Fibroblast of lung (primary cell): Measurements from ENCODE around the gene SIPA1L3. TPM values are rescaled to one million over a fixed set of nuclear protein-coding genes. Genes with fewer than 3 reads are reported as not detected.

Experiments
- DNase-seq, 2 donors: peaks; one replicate each; pipeline versions ENCODE4 v3.0.0 to v3.0.0-alpha.2; 2010; ENCODE audit warnings: low read depth in 2 of 2
- H2AFZ ChIP-seq: 2 replicates; pipeline ENCODE4 v1.5.1; 2012; ENCODE audit warnings: low read length, control low read depth, inconsistent platforms
- H3K27ac ChIP-seq: 2 replicates; pipeline ENCODE4 v1.5.1; 2011; ENCODE audit warnings: low read length, control low read depth; ENCODE audit not compliant: insufficient read depth
- H3K27me3 ChIP-seq: 2 replicates; pipeline ENCODE4 v1.5.1; 2011; ENCODE audit warnings: mild to moderate bottlenecking, low read length; ENCODE audit not compliant: control insufficient read depth, insufficient read depth
- H3K36me3 ChIP-seq: 2 replicates; pipeline ENCODE4 v1.5.1; 2011; ENCODE audit warnings: low read length; ENCODE audit not compliant: control insufficient read depth, insufficient read depth
- H3K4me1 ChIP-seq: 2 replicates; pipeline ENCODE4 v1.5.1; 2011; ENCODE audit warnings: low read length; ENCODE audit not compliant: control insufficient read depth, insufficient read depth; ENCODE audit errors: extremely low read depth
- H3K4me2 ChIP-seq: 2 replicates; pipeline ENCODE4 v1.5.1; 2011; ENCODE audit warnings: low read length, control low read depth; ENCODE audit not compliant: insufficient read depth; ENCODE audit errors: extremely low read depth
- H3K4me3 ChIP-seq, 4 experiments: fragments of 200-600 bp in 1 of 4; sonication (generic) in 1 of 4; replicated peaks in 1 of 4; 2 replicates each; pipeline ENCODE4 v1.5.1; 2011 to 2016; ENCODE audit warnings: low read length in 4 of 4, low read depth in 3 of 4, mild to moderate bottlenecking in 3 of 4, control low read depth in 2 of 4, inconsistent platforms in 1 of 4, mixed read lengths in 1 of 4; ENCODE audit not compliant: insufficient read depth in 1 of 4; ENCODE audit errors: control extremely low read depth in 1 of 4
- H3K79me2 ChIP-seq: 2 replicates; pipeline ENCODE4 v1.5.1; 2012; ENCODE audit warnings: mild to moderate bottlenecking, low read length, inconsistent platforms; ENCODE audit not compliant: control insufficient read depth, insufficient read depth
- H3K9ac ChIP-seq: 2 replicates; pipeline ENCODE4 v1.5.1; 2011; ENCODE audit warnings: mild to moderate bottlenecking, low read length, control low read depth; ENCODE audit not compliant: insufficient read depth
- H3K9me3 ChIP-seq: 2 replicates; pipeline ENCODE4 v1.5.1; 2012; ENCODE audit warnings: low read depth, low read length; ENCODE audit not compliant: control insufficient read depth, insufficient read depth
- H4K20me1 ChIP-seq: 2 replicates; pipeline ENCODE4 v1.5.1; 2011; ENCODE audit warnings: low read length; ENCODE audit not compliant: control insufficient read depth, insufficient read depth; ENCODE audit errors: extremely low read depth
- CTCF ChIP-seq, 2 donors: IDR thresholded peaks in 1 of 2; conservative IDR thresholded peaks in 1 of 2; 1 replicate in 1 of 2; 2 replicates in 1 of 2; pipeline ENCODE4 v1.5.1; 2011 to 2012; ENCODE audit warnings: low read length in 2 of 2, control low read depth in 1 of 2, inconsistent platforms in 1 of 2, low read depth in 1 of 2, mild to moderate bottlenecking in 1 of 2
- EZH2 ChIP-seq: IDR thresholded peaks from 2 replicates; pipeline ENCODE4 v1.5.1; 2012; ENCODE audit warnings: low read length, control low read depth, mild to moderate bottlenecking; ENCODE audit errors: missing control alignments
- polyA plus RNA-seq, 2 donors: library from polyadenylated mRNA; depleted of rRNA in 1 of 2; stranded (reverse) in 1 of 2; unstranded in 1 of 2; fragments of >200 nt; gene quantifications; 2 replicates each; pipeline ENCODE4 v1.2.1, GENCODE V29; 2011 to 2012; ENCODE audit warnings: missing spikeins in 1 of 2
- total RNA-seq: library from RNA; depleted of rRNA; stranded (reverse); fragments of >200 nt; gene quantifications from 2 replicates; pipeline ENCODE4 v1.2.1, GENCODE V29; 2014

The SIPA1L3 gene
- total and polyA plus RNA-seq, 2 donors (not counting 1 experiment from before 2014, with no cell fraction given) = 3.7 to 10.1 TPM

DNA sequence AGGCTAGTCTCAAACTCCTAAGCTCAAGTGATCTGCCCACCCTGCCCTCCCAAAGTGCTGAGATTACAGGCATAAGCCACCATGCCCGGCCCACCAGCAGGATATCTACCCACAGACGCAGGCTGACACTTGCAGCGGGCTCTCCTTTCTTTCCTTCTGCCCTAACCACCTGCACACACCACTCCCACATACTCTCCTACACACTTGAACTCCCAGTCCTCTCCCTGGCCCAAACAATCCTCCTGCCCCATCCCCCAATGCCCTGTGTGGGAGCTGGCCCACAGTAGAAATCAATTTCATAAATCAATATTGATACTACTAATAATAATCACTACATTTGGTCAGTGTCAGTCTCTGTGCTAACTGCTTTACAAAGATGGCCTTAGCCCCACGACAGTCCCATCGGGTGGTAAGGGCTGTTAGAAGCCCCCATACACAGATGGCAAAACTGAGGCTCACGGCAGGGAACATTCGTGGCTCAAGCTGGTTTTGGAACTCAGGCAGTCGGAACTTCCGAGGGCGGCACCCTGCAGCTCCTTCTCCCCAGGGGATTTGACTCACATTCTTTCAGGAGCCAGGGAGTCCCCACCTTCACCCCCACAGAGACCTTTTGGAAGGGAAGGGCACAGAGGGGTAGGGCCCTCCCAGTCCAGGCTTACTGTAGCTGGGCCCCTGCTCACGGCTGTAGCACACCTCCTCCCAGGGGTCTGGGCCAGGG, 320.4 kb downstream of the SIPA1L3 start:
- H3K4me3 ChIP-seq = no peak overlapping the region
- no peaks in the 10 kb centered on the region for H3K36me3 ChIP-seq
- TF ChIP-seq CTCF (conservative IDR thresholded peaks at IDR 0.05 in 1 of 2, IDR thresholded peaks at IDR 0.05 in 1 of 2; ENCODE audit: low read depth in 1 of 2, low read length in 2 of 2) (no peak), EZH2 (no peak)
- peaks cover 2% of the 10 kb centered on the region for H3K4me1 ChIP-seq
- no peaks in the 10 kb centered on the region for H3K27me3 ChIP-seq
- no peak overlapping the region for H3K27ac ChIP-seq
- H4K20me1 ChIP-seq = no peaks in the 10 kb centered on the region
- H3K79me2 ChIP-seq = no peaks in the 10 kb centered on the region
- no peak overlapping the region for H3K9ac ChIP-seq
- DNase-seq = no peak
- no peak overlapping the region for H3K4me2 ChIP-seq
- no peaks in the 10 kb centered on the region for H3K9me3 ChIP-seq
- H2AFZ ChIP-seq = no peak overlapping the region

GRCh38 chr19:38228005-38228377, 321.0 kb downstream of the SIPA1L3 start:
- Histone ChIP-seq H3K4me2 (no peak overlapping the region), H3K27ac (no peak overlapping the region), H3K9me3 (no peaks in the 10 kb centered on the region), H4K20me1 (no peaks in the 10 kb centered on the region), H2AFZ (no peak overlapping the region), H3K4me1 (peaks cover 2% of the 10 kb centered on the region), H3K79me2 (no peaks in the 10 kb centered on the region), H3K27me3 (no peaks in the 10 kb centered on the region), H3K36me3 (no peaks in the 10 kb centered on the region), H3K4me3 (no peak overlapping the region), H3K9ac (no peak overlapping the region)
- no peak for DNase-seq
- TF ChIP-seq CTCF (conservative IDR thresholded peaks at IDR 0.05 in 1 of 2, IDR thresholded peaks at IDR 0.05 in 1 of 2; ENCODE audit: low read depth in 1 of 2, low read length in 2 of 2) (no peak), EZH2 (no peak)

GRCh38 chr19:38228491-38229439, 321.8 kb downstream of the SIPA1L3 start:
- peak overlapping the region; percentile 32 to 65 (median 52) for H3K4me3 ChIP-seq

More at GRCh38 chr19:38228491-38229439, 321.8 kb downstream of the SIPA1L3 start:
- peaks cover 2% of the 10 kb centered on the region for H3K4me1 ChIP-seq
- no peak overlapping the region for H3K27ac ChIP-seq
- DNase-seq = no peak
- no peaks in the 10 kb centered on the region for H3K9me3 ChIP-seq
- H3K4me2 ChIP-seq = peak overlapping the region; percentile 93
- H3K79me2 ChIP-seq = no peaks in the 10 kb centered on the region
- peak overlapping the region; percentile 23 for H3K9ac ChIP-seq
- no peaks in the 10 kb centered on the region for H4K20me1 ChIP-seq
- no peaks in the 10 kb centered on the region for H3K27me3 ChIP-seq
- peak overlapping the region; percentile 33 for H2AFZ ChIP-seq
- TF ChIP-seq EZH2 (no peak), CTCF (conservative IDR thresholded peaks at IDR 0.05 in 1 of 2, IDR thresholded peaks at IDR 0.05 in 1 of 2; ENCODE audit: low read depth in 1 of 2, low read length in 2 of 2) (no peak)
- H3K36me3 ChIP-seq = no peaks in the 10 kb centered on the region
